ENCODE measurements around the gene DOK3.
A peak's percentile ranks its signal among the peaks of the same experiment; 100 is the strongest.
"Not testable (repeated sequence)": the region's sequence is repeated elsewhere in the genome, so short reads cannot be mapped to it uniquely, and the experiment has no call there.

The DOK3 gene

DNA sequence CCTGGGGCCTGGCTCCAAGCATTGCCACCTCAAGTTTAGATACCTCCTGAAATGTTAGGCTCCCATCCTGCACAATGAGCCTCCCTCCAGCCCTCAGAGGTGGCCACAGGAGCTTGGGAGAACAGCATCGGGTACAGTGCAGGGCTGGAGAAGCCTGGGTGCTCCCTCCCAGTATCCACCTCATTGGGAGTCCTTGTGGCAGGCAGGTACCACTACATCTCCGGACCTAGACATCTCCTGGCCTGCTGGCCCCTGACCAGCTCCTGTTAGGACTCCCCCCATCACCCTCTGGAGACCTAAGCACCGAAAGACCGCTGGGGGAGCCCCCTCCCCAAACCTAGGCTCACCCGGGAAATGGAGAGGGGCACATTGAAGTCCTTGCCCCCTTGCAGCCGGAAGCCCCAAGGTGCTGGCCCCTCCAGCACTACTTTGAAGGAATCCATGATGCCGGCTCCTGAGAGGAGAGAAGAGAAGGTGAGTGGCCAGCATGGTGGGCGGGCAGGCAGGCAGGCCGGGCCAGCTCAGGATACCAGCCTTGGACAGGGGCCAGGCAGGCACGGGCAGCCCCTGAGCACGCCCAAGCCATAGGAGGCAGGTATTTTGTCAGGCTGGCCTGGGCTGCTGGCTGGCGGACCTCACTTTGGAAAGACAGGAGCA, 13.4 kb downstream of the DOK3 start:
- DNase-seq: peak; percentile 84

DNA sequence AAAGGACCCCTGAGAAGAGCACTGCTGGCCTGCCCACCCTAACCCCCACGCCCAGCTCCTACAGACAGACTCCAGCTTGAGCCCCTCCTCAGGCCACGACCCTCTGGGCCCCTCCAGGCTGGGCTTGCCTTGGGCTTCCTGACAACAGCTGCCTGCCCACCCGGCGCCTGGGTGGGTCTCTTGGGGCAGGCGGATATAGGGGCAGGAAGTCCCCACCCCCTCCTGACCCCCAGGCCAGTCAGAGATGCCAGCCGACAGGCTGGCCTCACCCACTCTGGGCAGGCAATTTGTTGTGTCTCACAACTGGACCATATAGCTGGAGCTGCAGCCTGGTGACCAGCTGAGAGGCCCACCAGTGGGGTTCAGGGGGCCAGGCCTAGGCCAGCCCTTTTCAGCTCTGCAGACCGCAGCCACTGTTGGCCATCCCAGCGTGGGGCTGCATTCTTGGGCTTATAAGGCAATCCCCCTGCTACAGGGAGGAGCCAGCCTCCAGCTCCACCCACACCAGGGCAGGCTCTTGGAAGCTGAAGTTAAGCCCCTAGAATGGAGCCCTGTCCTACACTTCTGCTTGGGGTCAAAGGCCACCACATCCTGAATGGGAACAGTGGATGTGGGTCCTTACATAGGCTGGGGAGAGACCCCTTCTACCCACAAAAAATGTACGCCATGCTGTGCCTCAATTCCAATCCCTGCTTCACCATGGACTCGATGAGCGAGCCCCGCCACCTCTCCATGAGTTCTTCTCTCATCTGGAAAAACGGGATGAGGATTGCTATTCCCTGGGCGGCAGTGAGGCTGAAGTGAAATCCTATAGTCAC, 14.2 kb downstream of the DOK3 start:
- peak; percentile 95 for DNase-seq

DNA sequence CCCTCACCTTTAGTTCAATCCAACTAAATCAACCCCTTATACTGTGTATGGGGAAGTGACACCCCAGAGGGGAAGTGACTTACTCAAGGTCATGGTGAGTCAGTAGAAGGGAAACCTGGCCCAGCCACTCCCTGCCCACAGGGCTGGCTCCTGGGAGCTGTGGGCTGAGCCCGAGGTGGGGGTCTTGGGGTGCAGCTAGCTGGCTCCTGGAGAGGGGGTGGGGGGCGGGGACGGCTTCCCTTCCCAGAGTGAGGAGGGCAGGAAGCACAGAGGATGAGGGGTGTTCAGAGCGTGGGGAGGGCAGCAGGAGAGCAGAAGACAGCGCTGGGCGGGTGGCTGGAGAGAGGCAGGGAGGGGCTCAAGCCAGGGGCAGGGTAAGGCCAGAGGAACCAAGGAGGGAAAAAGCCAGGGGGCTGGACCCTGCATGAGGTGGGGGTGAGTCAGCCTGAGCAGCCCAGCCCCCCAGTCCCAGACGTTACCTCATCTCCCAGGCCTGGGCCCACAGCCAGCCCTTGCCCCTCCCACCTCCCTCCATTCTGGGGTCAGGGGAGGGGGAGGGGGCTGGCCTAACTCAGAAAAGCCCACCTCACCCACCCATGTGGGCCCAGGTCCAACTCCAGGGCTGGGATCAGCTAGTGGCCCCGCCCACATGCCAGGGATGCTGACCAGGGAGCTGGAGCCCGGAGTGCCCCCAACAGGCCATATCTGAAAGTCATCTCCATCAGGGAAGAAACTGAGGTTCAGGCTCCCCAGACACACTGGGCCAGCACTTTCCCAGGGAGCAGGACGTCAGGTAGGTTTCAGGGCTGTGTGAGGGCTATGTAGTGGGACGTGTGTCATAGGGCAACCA, 15.1 kb downstream of the DOK3 start:
- peak; percentile 96 for DNase-seq

DNA sequence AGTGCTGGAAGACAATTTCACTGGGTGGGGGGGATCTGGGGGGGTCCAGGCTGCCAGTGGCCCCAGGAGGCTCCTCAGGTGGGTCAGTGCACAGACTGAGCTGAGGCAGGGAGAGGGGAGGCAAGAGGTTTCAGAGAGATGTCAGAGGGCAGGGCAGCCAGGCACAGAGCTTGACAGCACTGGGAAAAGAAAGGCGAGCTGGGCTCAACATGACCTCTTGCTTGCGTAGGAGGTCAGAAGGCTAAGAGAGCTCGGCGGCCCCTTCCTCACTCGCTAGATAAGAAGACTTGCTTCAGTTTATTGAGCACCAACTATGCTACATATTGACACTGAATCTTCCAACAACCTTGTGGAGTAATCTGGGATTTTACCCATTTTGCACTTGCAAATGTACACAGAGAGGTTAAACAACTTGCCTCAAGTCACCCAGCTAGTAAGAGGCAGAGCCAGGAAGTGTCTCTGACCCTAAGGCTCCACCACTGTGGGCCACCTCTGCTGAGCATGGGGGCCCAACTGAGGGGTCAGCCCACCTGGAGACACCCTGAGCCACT, 15.8 kb downstream of the DOK3 start:
- no peak for DNase-seq

DNA sequence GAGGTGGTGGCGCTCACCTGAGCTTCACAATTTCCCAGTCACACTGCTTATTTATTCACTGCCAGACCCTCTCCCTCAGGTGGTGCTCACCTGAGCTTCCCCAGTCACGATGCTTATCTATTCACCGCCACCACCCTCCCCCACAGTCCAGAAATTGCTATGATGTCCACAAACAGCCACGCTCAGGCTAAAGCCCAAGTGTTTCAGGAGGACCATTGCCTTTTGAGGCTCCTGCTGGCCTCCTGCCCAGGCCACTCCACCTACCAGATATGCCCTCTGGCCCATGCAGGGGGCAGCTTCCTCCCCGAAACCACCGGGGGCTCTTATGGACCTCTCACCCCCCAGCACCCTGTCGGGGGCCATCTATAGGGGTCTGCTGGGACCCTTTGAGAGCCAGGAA, 16.8 kb downstream of the DOK3 start:
- DNase-seq: no peak

DNA sequence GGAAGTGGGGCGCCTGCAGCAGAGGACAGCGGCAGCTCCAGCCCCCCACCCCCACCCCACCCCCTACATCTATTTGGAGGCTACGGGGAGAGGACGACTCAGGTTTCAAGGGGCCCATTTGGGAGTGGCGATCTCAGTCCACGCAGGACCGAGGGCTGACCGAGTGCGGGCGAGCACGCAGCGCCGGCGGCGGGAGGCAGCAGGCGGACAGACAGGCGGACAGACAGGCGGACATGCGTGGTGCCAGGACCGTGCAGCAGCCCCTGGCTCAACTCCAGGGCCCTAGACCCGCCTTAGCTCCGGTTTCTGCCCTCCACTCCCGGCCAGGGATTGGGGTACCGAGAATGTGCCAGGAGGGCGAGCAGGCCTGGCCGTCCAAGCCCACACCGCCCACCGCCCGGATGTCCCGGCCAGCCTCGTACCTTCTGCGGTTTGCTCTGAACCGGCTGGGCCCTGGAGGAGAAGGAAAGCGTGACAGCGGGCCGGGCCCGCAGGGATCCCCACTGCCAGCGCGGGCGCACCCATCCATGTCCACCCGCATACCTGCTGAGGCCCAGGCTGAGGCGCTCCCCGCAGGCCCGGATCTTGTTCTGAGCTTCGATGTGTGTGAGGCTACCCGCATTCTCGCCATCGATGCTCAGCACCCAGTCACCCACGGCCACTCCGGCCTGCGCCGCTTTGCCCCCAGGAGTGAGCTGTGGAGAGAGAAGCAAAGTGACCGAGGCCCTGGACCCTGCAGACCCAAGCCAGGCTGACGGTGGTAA, 17.5 kb downstream of the DOK3 start:
- DNase-seq: no peak

DNA sequence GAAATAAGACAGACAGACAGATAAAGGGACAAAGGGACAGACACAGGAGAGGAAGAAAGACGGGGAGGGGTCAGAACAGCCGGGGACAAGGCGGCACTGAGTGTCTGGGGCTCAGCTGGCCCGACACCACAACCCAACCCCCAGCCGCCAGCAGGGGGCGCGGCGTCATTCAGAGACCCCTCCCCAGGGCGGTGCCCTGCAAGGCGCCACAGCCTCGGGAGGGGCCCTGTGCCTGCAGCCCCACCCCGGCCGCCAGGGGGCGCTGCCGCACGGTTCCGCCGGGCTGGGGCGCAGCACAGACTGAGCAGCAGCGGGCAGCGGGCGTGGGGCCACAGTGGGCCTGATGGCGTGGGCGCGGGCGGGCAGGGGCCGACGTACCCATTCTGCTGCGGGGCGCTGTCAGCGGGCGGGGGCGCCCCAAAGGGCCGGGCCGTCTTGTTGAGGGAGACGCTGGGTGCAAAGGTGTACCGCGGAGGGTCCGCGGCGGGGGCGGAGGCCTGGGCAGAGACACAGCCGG, 18.1 kb downstream of the DOK3 start:
- peak; percentile 59 for DNase-seq

DNA sequence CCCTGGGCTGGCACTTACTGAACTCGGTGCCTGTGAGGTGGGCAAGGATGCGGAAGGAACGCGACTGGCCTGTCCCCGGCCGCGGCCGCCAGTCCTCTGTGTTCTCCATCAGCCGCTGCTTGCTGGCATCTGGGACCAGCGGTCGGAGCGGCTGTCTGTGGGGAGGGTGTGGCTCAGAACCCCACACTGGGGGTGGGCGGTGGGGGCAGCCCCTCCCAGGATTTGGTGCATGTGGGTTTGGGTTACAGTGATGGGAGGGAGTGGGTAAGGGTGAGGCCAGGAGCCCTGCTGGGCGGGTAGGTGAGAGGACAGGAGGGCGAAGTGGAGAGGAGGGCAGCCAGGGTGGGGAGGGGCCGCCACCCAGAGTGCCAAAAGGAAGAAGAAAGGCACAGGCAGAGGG, 18.6 kb downstream of the DOK3 start:
- no peak for DNase-seq

DNA sequence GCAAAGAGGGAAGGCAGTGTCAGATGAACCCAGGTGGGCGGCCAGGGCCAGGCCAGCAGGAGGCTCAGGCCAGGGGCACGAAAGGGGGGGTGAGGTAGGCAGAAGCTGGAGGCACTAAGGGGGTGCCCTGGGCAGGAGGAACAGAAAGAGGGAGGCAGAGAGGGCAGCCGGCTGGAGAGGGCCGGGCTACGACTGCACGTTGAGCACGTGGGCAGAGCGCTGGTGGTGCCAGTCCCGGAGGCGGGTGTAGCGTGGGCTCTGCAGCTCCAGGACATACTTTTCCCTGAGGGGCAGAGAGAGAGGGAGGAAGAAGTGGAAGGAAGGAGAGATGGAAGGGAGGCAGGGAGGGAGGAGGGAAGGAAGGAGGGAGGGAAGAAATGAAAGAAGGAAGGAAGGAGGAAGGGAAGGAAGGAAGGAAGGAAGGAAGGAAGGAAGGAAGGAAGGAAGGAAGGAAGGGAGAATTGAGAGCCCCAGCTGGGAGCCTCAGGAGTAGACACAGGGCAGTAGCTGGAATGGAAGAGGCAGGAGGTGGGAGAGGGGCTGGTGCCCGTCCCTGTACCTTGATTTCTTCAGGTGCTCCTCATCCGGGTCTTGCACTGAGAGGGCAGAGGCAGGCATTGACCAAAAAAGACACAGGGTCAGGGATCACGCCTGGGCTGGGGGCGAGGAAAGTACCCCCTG, 19.2 kb downstream of the DOK3 start:
- DNase-seq: no peak

DNA sequence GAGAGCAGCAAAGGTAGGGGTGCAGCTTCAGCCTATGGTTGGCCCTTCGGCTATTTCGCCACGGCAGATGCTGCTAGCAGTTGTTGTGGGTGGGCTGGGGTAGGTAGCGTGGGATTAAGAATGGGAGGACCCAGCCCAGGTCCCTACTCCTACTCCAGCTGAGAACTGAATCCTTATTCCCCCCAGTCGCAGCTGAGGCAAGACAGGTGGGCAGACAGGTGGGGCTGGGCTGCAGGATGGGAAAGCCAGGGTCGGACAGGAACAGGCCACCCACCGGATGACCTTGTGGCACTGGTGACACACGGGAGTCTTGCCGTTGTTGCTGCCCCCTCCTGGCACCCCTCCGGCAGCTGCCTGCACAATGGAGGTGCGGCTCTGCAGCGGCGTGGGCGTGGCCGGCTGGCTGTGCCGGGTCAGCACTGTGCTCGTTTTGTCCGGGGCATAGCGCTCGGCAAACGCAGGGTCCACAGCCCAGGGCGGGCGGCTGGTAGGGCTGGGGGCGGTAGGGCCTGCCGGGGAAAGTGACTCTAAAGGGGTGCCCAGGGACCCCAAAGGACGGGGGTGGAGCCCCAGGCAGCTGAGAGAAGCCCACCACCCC, 20.4 kb downstream of the DOK3 start:
- no peak for DNase-seq

DNA sequence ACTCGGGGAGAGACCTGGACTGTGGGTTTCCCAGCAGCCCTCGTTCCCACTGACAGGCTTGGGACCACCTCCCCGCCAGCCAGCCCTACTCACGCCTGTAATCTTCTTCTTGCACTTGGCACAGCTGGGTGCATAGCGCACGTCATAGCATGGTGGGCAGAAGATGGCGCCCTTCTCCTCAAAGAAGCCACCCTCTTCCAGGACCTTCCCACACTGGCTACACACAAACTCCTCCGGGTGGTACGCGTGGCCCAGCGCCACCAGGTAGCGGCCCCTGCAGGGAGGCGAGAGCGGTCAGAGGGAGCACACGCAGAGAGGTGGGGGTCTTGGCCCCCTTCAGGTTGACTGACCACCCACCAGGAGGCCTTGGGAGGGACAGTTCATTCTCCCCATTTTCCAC, 21.7 kb downstream of the DOK3 start:
- DNase-seq: no peak

DNA sequence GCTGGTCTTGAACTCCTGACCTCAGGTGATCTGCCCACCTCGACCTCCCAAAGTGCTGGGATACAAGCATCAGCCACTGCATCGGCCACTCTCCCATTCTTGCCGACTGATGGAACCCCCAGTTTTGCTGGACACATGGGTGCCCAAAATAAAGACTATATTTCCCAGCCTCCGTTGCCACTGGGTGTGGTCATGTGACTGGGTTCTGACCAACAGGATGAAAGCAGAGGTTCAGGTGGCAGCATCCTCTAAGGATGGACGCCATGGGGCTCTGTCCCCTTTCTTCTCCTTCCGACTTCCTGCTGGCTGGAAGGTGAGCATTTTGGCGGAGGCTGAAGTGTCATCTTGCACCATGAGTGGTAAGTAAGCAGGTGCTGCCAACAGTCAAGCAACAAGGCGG, 22.5 kb downstream of the DOK3 start:
- DNase-seq: no peak

DNA sequence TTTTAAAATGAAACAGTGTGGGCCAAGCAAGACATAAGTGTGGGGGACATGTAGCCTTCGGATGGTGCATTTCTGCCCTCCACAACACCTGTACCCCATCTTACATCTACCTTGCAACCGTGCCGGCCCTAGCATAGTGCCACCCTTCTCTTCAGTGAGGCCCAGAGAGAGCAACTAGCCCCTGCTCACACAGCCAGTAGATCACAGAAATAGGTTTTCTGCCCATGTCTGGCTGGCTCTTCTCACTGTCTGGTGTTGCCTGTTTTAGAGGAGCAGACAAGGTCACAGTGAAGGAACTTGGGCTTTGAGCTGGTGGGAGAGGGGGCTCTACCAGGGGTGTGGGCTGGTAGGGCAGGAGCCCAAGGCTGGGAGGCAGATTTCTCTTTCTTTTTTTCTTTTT, 23.4 kb downstream of the DOK3 start:
- no peak for DNase-seq

DNA sequence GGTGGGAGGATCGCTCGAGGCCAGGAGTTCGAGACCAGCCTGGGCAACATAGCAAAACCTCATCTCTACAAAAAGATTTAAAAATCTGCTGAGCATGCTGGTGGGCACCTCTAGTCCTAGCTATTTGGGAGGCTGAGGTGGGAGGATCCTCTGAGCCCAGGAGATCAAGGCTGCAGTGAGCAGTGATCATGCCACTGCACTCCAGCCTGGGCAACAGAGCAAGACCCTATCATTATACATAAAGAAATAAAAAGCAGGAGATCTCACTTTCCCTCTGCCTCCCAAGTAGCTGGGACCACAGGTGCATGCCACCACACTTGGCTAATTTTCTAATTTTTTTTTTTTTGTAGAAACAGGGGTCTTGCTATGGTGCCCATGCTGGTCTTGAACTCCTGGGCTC, 23.9 kb downstream of the DOK3 start:
- DNase-seq: not testable (repeated sequence)

DNA sequence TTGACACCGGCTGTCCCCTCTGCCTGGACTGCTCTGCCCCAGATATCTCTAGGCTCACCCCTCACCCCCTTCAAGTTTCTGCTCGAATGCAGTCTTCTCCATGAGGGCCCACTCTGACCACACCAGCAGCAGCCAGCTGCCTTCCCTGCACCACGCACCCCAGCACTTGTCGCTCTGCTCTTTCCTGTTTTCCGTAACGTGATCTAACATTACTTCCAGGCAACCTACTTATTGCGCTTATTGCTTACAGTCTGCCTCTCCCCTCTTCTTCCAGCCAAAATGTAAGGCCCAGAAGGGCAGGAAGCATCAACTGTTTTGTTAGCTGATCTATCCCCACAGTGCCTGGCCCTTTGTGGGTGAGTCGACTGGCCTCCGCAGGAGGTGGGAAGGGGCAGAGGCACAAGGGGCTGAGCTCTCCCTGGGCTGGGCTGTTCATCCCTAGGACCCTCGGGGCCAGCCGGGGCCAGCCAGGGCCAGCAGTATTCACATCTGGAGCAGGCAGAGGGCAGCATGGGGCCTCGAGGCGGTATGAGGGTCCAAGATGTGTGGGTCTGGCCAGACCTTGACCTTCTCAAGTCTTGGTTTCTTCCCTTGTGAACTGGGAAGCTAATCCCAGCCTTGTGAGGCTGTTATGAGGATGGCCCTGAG, 24.6 kb downstream of the DOK3 start:
- no peak for DNase-seq

DNA sequence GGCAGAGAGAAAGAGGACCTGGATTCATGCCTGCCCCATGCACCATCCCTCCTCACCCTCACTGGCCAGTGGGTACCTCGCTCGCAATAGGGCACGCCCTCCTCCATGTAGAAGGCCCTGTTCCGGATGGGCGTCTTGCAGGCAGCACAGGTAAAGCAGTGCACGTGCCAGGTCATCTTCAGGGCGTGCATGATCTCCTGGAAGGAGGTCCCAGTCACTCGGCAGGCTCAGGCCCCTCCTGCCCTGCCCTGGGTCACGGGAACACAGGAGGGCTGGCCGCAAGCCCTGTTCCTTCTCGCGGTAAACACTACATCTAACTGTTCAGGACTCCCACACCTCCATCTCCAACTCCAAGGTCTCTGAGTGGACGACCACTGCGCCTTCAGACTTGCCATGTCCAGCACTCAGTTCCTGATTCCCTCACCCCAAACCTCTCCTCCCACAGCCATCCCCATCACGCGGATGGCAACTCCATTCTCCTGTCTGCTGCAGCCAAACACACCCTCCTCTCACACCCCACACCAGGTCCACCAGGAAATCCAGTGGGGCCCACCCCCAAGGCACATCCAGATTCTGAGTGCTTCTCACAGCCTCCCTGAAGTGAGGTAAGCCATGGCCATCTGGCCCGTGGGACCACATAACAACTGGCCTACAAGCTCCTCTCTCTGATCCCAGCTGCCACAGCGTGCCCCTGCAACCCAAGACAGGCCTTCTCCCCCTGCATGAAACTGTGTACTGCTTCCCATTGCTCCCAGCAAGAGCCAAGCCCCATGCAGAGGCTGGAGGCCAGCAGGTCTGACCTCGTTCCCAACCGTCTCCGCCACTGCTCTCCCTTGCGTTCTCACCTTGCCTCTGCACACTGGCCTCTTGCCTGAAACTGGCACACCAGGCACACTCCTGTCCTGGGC, 25.4 kb downstream of the DOK3 start:
- DNase-seq: no peak

DNA sequence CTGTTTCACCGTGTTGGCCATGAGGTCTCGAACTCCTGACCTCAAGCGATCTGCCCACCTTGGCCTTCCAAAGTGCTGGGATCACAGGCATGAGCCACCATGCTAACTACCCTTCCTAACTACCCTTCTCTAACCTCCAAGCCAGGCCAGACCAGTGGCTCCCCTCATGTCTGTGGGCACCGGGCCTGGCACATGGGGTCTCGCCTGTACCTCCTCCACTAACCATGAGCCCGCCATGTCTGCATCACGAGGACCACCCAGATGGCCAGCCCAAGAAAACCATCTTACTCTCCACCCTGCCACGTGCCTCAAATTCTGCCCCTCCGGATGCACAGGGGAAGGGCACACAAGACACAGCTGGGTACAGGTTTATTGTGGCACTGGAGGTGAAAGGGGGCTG, 26.6 kb downstream of the DOK3 start:
- DNase-seq: no peak

DNA sequence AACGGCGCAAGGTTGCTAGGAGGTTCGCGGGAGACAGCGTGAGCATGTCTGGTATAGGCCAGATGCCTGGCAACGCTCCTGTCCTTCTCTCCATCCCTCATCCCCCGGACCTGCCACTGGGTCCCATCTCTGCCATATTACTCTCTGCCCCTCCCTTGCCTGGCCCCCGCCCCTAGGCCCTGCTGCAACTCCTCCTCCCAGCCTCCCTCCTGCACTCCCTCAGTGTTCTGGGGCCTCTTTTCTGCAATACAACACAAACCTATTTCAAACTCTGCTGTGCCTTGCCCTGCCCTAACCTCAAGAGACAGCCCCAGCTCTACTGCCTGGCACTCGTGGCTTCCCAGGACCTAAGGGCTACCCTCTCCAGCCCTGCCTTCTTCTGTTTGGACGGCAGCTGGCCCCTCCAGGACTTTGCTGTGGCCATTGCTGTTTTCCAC, 27.2 kb downstream of the DOK3 start:
- DNase-seq: no peak

DNA sequence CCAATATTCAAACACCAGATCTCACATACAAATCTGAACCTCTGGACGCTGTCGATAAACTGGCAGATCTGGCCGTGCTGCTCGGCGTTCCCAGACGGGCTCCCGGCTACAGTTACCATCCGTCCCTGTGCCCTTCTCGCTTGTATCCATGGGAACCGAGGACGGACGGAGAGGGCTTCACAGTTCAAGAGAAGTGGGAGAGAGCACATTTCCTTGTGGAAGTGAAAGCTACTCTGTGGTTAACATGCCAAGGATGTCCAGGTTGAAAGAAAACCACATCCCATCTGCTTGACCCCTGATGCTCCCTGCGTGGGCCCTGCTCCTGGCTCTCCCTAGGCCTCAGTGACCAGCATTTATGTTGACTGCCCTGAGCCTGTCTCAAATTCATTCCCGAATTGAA, 29.9 kb downstream of the DOK3 start:
- peak; percentile 57 for DNase-seq
